Ascending aorta (tissue), 2 donors: ENCODE measurements around the gene SPTLC2. TPM values are rescaled to one million over a fixed set of nuclear protein-coding genes. Genes with fewer than 3 reads are reported as not detected.

ENCODE experiments used
- DNase-seq, 2 donors: peaks; one replicate each; pipeline ENCODE4 v3.0.0-alpha.2; 2019; ENCODE audit warnings: low spot score in 2 of 2
- H3K27ac ChIP-seq, 2 donors: fragments of 200-600 bp; sonication (generic); one replicate each; pipeline ENCODE4 v1.5.1; 2016 to 2017; ENCODE audit warnings: mild to moderate bottlenecking in 1 of 2
- H3K27me3 ChIP-seq: fragments of 200-600 bp; sonication (generic); one replicate; pipeline ENCODE4 v1.5.1; 2017
- H3K36me3 ChIP-seq, 2 donors: fragments of 200-600 bp; sonication (generic); one replicate each; pipeline ENCODE4 v1.5.1; 2016
- H3K4me1 ChIP-seq, 2 donors: fragments of 200-600 bp; sonication (generic); one replicate each; pipeline ENCODE4 v1.5.1; 2016 to 2017; ENCODE audit warnings: mild to moderate bottlenecking in 1 of 2
- H3K4me3 ChIP-seq, 2 donors: fragments of 200-600 bp; sonication (generic); one replicate each; pipeline ENCODE4 v1.5.1; 2016 to 2017; ENCODE audit warnings: mild to moderate bottlenecking in 1 of 2
- H3K9me3 ChIP-seq, 2 donors: fragments of 200-600 bp; sonication (generic); one replicate each; pipeline ENCODE4 v1.5.1; 2016
- CTCF ChIP-seq, 3 experiments: fragments of 200-600 bp in 2 of 3; fragments of 450-650 bp in 1 of 3; sonication (generic) in 2 of 3; IDR thresholded peaks; one replicate each; pipeline ENCODE4 v1.5.1; 2016 to 2019; ENCODE audit warnings: antibody characterized with exemption in 3 of 3, mild to moderate bottlenecking in 1 of 3, moderate library complexity in 1 of 3
- intact Hi-C: fragments of 100-400 bp; cut with DNase I; formaldehyde crosslinking; loops from one replicate; pipeline ENCODE4 v1.15.1; 2023
- total RNA-seq: library from RNA; depleted of rRNA; stranded (reverse); fragments of >200 nt; gene quantifications from one replicate; pipeline ENCODE4 v1.1.0, GENCODE V29; 2016

The SPTLC2 gene
- total RNA-seq, 1 donor from 2014 or later: 25.7 TPM

GRCh38 chr14:77654001-77654441 is 37.6 kb upstream of the SPTLC2 start:
- intact Hi-C loops: loop anchor here (10.0 kb wide), 1 partner anchor 911 kb away; no protein-coding TSS in a partner anchor
- no peak for TF ChIP-seq CTCF (IDR thresholded peaks at IDR 0.05)

GRCh38 chr14:77649326-77649725 is 32.9 kb upstream of the SPTLC2 start:
- no peak for TF ChIP-seq CTCF (IDR thresholded peaks at IDR 0.05)
- intact Hi-C loops: no loop called here
- H3K36me3 ChIP-seq: no peaks in the 10 kb centered on the region
- no peaks in the 10 kb centered on the region for H3K27me3 ChIP-seq
- H3K4me3 ChIP-seq: no peak overlapping the region
- H3K9me3 ChIP-seq: no peaks in the 10 kb centered on the region
- no peak for DNase-seq
- no peaks in the 10 kb centered on the region for H3K4me1 ChIP-seq
- no peak overlapping the region for H3K27ac ChIP-seq

More at GRCh38 chr14:77654001-77654441, 37.6 kb upstream of the SPTLC2 start:
- H3K4me1 ChIP-seq: no peaks in the 10 kb centered on the region
- no peak for DNase-seq
- no peaks in the 10 kb centered on the region for H3K27me3 ChIP-seq
- H3K4me3 ChIP-seq: no peak overlapping the region
- H3K27ac ChIP-seq: no peak overlapping the region
- no peaks in the 10 kb centered on the region for H3K9me3 ChIP-seq
- no peaks in the 10 kb centered on the region for H3K36me3 ChIP-seq

DNA sequence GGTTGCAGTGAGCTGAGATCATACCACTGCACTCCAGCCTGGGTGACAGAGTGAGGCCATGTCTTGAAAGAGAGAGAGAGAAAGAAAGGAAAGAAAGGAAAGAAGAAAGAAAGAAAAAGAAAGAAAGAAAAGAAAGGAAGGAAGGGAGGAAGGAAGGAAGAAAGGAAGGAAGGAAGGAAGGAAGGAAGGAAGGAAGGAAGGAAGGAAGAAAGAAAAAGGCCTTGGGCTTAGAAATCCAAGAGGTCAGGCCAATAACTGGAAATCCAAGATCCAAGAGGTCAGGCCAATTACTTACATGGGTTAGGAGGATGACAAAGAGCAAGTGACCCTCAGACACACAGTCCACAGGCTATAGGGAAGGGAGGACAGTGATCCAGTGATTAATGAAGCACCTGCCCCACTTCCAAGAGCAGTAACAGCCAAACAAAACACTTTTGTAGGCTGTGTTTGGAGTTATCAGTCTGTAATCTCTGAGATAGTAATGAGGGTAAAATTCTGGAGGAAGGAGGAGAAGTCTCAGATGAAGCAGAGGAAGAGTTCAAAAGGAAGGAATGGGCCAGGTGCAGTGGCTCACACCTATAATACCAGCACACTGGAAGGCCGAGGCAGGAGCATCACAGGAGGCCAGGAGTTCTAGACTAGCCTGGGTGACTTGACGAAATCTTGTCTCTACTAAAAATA is 32.2 kb upstream of the SPTLC2 start:
- Histone ChIP-seq H3K4me1 (no peaks in the 10 kb centered on the region), H3K27ac (no peak overlapping the region), H3K9me3 (no peaks in the 10 kb centered on the region), H3K27me3 (no peaks in the 10 kb centered on the region), H3K4me3 (no peak overlapping the region), H3K36me3 (no peaks in the 10 kb centered on the region)
- intact Hi-C loops: no loop called here
- DNase-seq: no peak
- TF ChIP-seq CTCF (IDR thresholded peaks at IDR 0.05): no peak

DNA sequence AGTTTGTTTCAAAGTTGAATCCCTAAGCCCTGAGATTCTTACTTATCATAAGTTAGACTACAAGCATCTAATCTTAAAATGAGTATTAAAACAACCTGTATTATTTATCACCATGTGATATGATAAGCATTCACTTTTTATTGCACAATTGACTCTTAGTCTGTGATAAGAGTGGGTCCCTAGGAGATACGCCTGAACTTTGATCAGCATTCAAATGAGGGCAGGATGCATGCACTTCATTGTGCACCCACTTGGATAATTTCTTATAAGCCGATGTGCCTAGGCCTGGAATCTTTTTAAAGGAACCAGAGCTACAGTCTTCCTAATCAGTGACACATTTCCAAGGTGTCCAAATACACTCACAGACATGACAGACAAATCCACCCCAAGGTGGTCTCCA is 31.4 kb upstream of the SPTLC2 start:
- no peaks in the 10 kb centered on the region for H3K4me1 ChIP-seq
- no peaks in the 10 kb centered on the region for H3K36me3 ChIP-seq
- no peak for DNase-seq
- intact Hi-C loops: no loop called here
- TF ChIP-seq CTCF (IDR thresholded peaks at IDR 0.05): no peak
- no peak overlapping the region for H3K27ac ChIP-seq
- H3K27me3 ChIP-seq: no peaks in the 10 kb centered on the region
- H3K4me3 ChIP-seq: no peak overlapping the region
- H3K9me3 ChIP-seq: no peaks in the 10 kb centered on the region

- Histone ChIP-seq H3K36me3 (no peaks in the 10 kb centered on the region), H3K9me3 (no peaks in the 10 kb centered on the region), H3K4me3 (no peak overlapping the region), H3K4me1 (no peaks in the 10 kb centered on the region), H3K27me3 (no peaks in the 10 kb centered on the region), H3K27ac (no peak overlapping the region)
- TF ChIP-seq CTCF (IDR thresholded peaks at IDR 0.05): no peak
- no peak for DNase-seq
- intact Hi-C loops: no loop called here
Measured at GRCh38 chr14:77646907-77647306, 30.5 kb upstream of the SPTLC2 start.
